Activated T-cell treated with anti-CD3 and anti-CD28 coated beads, Interleukin-2, amount 50 U/mL, for 72 hours (primary cell): ENCODE results near the gene SLTM. TPM values are rescaled to one million over a fixed set of nuclear protein-coding genes. Genes with fewer than 3 reads are reported as not detected.

ENCODE experiments used
- ATAC-seq, 2 donors: fragments of 150-1000 bp; cut with Tn5 transposase; replicated peaks in 1 of 2; 2 replicates each; pipeline ENCODE4 v1.10.0; 2021; ENCODE audit warnings: moderate library complexity in 2 of 2, mild to moderate bottlenecking in 1 of 2
- DNase-seq, 2 donors: peaks; one replicate each; pipeline ENCODE4 v3.0.0; 2021 to 2022; ENCODE audit warnings: mixed read lengths in 1 of 2
- H3K27ac Mint-ChIP-seq: one replicate; pipeline ENCODE4 v1.8.0; 2022; ENCODE audit warnings: mild to moderate bottlenecking, moderate library complexity, mixed read lengths
- H3K27me3 Mint-ChIP-seq: one replicate; pipeline ENCODE4 v1.8.0; 2022; ENCODE audit warnings: low read depth, mixed read lengths
- H3K36me3 Mint-ChIP-seq, 2 donors: one replicate each; pipeline ENCODE4 v1.8.0; 2022; ENCODE audit warnings: mixed read lengths in 2 of 2, mild to moderate bottlenecking in 1 of 2; ENCODE audit not compliant: insufficient read depth in 2 of 2
- H3K4me1 Mint-ChIP-seq: one replicate; pipeline ENCODE4 v1.8.0; 2022; ENCODE audit warnings: low read depth, mixed read lengths
- H3K4me3 Mint-ChIP-seq, 2 donors: one replicate each; pipeline ENCODE4 v1.8.0; 2022; ENCODE audit warnings: mild to moderate bottlenecking in 2 of 2, mixed read lengths in 2 of 2, moderate library complexity in 2 of 2
- H3K9me3 Mint-ChIP-seq, 2 donors: one replicate each; pipeline ENCODE4 v1.8.0; 2022; ENCODE audit warnings: mixed read lengths in 2 of 2
- total RNA-seq, 2 donors: library from RNA; stranded (reverse); gene quantifications; one replicate each; pipeline ENCODE4 v1.2.3, GENCODE V29; 2022

Gene SLTM
- 100 to 1,000 TPM; 114 to 115 TPM for total RNA-seq

- ATAC-seq (peak; percentile 94 to 95), DNase-seq (peak; percentile 92 to 93)
- peaks cover 26% of the 10 kb centered on the region for H3K4me1 Mint-ChIP-seq
Measured at GRCh38 chr15:58933281-58934113, at the start of gene SLTM. TSS of gene SLTM (minus strand) at chr15:58933679. CDS start at chr15:58933565, 114 bp downstream.

GRCh38 chr15:58983261-58983660 is 49.8 kb upstream of the SLTM start:
- DNase-seq = no peak
- H3K4me1 Mint-ChIP-seq = peaks cover 47% of the 10 kb centered on the region
- peaks cover 2 to 3% of the 10 kb centered on the region in 2 donors for H3K36me3 Mint-ChIP-seq
- H3K4me3 Mint-ChIP-seq = no peak overlapping the region
- H3K27me3 Mint-ChIP-seq = no peaks in the 10 kb centered on the region
- no peaks in the 10 kb centered on the region for H3K9me3 Mint-ChIP-seq
- H3K27ac Mint-ChIP-seq = no peak overlapping the region
- no peak for ATAC-seq

More at GRCh38 chr15:58933281-58934113, at the start of gene SLTM:
- Mint-ChIP-seq H3K27me3 (no peaks in the 10 kb centered on the region), H3K9me3 (no peaks in the 10 kb centered on the region), H3K27ac (peak within 1 kb of the TSS; percentile 100), H3K4me3 (peak within 1 kb of the TSS; percentile 96 to 98), H3K36me3 (peaks cover 0 to 14% of the 10 kb centered on the region in 2 donors)

GRCh38 chr15:58981808-58982475 is 48.5 kb upstream of the SLTM start:
- Mint-ChIP-seq H3K27ac (peak overlapping the region; percentile 79), H3K4me3 (peak overlapping the region; percentile 41 to 44), H3K4me1 (peaks cover 45% of the 10 kb centered on the region), H3K36me3 (no peaks in the 10 kb centered on the region), H3K27me3 (no peaks in the 10 kb centered on the region), H3K9me3 (no peaks in the 10 kb centered on the region)
- ATAC-seq = peak; percentile 8 to 10
- DNase-seq = no peak

DNA sequence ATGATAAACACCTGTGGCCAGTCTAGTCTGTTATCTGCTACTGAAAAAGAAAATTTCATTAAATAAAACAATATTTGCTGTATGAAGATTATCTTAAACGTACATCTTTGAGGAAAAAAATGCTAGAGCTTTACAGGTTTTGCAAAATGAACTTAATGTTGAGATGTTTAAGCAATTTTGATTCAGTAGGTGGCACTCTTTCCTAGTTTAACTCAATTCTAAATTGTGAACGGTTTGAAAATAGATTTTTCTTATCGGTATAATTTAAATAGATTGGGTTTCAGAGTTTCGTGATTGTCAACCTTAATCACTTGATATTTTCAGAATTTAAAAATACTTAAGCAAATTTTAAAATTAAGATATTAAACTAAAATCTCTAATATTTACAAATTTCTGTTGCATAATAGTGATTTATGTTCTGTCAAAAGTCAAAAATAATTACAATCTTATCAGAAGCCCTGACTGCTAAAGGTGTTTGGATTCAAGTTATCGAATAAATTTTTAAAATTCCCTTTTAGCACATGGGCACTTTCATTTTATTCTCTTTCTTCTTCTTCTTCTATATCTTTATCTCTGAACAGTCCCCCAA is 47.0 kb upstream of the SLTM start:
- Mint-ChIP-seq H3K36me3 (no peaks in the 10 kb centered on the region), H3K4me3 (peak overlapping the region in 1 of 2 donors; percentile 49), H3K27ac (peak overlapping the region; percentile 48), H3K9me3 (no peaks in the 10 kb centered on the region), H3K4me1 (peaks cover 50% of the 10 kb centered on the region), H3K27me3 (no peaks in the 10 kb centered on the region)
- ATAC-seq = no peak
- DNase-seq = no peak

DNA sequence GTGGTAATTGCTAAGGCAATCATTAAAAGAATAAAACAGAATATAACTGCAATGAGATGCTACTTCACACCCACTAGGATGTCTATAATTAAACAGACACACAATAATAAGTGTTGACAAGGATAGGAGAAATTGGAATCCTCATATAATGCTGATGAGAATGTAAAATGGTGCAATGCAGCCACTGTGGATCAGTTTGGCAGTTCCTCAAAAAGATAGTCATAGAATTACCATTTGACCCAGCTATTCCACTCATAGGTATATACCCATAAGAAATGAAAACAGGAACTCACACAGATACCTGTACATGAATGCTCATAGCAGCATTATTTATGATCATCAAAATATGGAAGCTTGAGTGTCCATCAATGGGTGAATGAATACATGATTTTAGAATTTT is 44.4 kb upstream of the SLTM start:
- Mint-ChIP-seq H3K36me3 (no peaks in the 10 kb centered on the region), H3K27me3 (no peaks in the 10 kb centered on the region), H3K4me1 (peaks cover 59% of the 10 kb centered on the region), H3K27ac (no peak overlapping the region), H3K9me3 (no peaks in the 10 kb centered on the region), H3K4me3 (no peak overlapping the region)
- no peak for DNase-seq
- no peak for ATAC-seq

DNA sequence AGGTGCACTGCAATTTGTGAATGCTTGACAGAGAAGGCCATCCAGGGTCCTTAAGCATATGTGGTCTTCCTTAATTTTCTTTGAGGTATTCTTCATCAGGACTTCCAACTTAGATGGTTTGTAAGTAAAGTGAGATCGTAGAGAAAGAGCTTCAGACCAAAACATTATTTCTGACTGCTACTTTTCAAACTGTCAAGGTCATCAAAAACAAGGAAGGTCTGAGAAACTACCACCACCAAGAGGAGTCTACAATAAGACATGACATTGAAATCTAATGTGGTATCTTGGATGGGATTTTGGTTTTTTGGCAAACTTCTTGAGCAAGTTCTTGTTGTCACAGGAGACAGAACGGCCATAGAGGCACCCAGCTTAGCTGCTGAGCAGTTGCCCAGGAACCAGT is 34.0 kb upstream of the SLTM start:
- no peak for DNase-seq
- peaks cover 14% of the 10 kb centered on the region for H3K4me1 Mint-ChIP-seq
- H3K9me3 Mint-ChIP-seq = no peaks in the 10 kb centered on the region
- H3K4me3 Mint-ChIP-seq = no peak overlapping the region
- H3K27ac Mint-ChIP-seq = no peak overlapping the region
- ATAC-seq = no peak
- H3K36me3 Mint-ChIP-seq = no peaks in the 10 kb centered on the region
- no peaks in the 10 kb centered on the region for H3K27me3 Mint-ChIP-seq

GRCh38 chr15:58966698-58967097 is 33.2 kb upstream of the SLTM start:
- peak overlapping the region; percentile 56 for H3K27ac Mint-ChIP-seq
- no peaks in the 10 kb centered on the region for H3K36me3 Mint-ChIP-seq

GRCh38 chr15:58962662-58963565 is 29.4 kb upstream of the SLTM start:
- Mint-ChIP-seq H3K4me3 (no peak overlapping the region), H3K27me3 (no peaks in the 10 kb centered on the region), H3K27ac (no peak overlapping the region), H3K9me3 (no peaks in the 10 kb centered on the region), H3K4me1 (peaks cover 14% of the 10 kb centered on the region), H3K36me3 (no peaks in the 10 kb centered on the region)
- no peak for DNase-seq
- ATAC-seq = no peak

More at GRCh38 chr15:58966698-58967097, 33.2 kb upstream of the SLTM start:
- peak overlapping the region in 1 of 2 donors; percentile 44 for H3K4me3 Mint-ChIP-seq
- DNase-seq (no peak), ATAC-seq (peak; percentile 49 to 83)
- H3K4me1 Mint-ChIP-seq = peaks cover 14% of the 10 kb centered on the region
- H3K9me3 Mint-ChIP-seq = no peaks in the 10 kb centered on the region
- H3K27me3 Mint-ChIP-seq = no peaks in the 10 kb centered on the region

DNA sequence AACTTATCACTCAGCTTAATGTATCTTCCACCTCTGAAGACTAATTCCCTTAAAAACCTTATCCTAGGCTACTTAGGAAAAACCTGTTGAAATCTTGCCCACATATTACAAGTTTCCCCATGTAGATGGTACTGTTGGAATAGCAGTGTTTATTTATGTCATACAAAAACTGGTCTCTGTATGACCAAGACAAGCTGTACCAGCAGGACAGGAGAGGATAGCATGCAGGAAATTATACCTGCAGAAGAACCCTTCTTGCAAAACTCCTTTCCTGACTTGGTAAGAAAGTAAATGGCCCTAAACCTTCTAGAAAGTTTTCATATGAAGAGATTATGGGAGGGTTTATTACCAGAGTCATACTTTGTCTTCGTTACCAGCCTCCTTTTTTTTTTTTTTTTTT is 28.7 kb upstream of the SLTM start:
- no peak for ATAC-seq
- no peaks in the 10 kb centered on the region for H3K36me3 Mint-ChIP-seq
- DNase-seq = no peak
- H3K4me1 Mint-ChIP-seq = peaks cover 13% of the 10 kb centered on the region
- H3K4me3 Mint-ChIP-seq = no peak overlapping the region
- no peaks in the 10 kb centered on the region for H3K27me3 Mint-ChIP-seq
- H3K9me3 Mint-ChIP-seq = no peaks in the 10 kb centered on the region
- H3K27ac Mint-ChIP-seq = no peak overlapping the region

DNA sequence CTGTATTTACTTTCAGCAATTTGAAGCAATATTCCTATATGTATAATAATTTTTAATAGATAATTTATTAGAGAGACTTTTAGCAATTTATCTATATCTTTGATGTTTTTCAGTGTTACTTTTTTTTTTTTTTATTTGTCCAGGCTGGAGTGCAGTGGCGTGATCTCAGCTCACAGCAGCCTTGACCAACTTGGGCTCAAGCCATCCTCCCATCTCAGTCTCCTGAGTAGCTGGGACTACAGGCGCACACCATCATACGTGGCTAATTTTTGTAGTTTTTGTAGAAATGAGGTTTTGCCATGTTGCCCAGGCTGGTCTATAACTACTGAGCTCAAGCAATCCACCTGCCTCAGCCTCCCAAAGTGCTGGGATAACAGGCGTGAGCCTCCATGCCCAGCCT is 25.3 kb upstream of the SLTM start:
- Mint-ChIP-seq H3K4me1 (peaks cover 5% of the 10 kb centered on the region), H3K27ac (no peak overlapping the region), H3K36me3 (no peaks in the 10 kb centered on the region), H3K27me3 (no peaks in the 10 kb centered on the region), H3K4me3 (no peak overlapping the region), H3K9me3 (no peaks in the 10 kb centered on the region)
- DNase-seq = no peak
- no peak for ATAC-seq

- peak; percentile 79 to 83 for ATAC-seq
- Mint-ChIP-seq H3K27me3 (no peaks in the 10 kb centered on the region), H3K4me1 (peaks cover 14% of the 10 kb centered on the region), H3K36me3 (no peaks in the 10 kb centered on the region), H3K4me3 (no peak overlapping the region), H3K27ac (no peak overlapping the region), H3K9me3 (no peaks in the 10 kb centered on the region)
- peak; percentile 63 to 68 for DNase-seq
Measured at GRCh38 chr15:58957101-58957973, 23.9 kb upstream of the SLTM start.

DNA sequence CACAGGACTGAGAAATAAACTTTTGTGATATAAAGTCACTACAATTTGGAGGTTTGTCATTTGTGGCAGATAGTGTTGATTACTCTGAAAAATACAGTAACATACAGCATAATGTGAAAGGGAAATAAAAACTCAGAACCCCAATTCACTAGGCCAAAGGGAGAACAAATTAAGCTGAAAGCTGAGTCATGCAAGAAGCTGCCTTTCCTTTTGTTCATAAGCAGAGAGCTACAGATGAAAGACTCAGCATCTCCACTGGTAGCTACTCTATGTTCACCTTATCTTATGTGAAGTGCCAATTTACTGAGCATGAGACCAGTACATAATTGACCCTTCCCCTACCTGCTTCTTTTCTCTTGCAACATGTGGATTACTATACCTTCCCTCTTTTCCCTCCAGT is 19.3 kb upstream of the SLTM start:
- ATAC-seq (peak in 1 of 2 donors; percentile 48), DNase-seq (no peak)
- Mint-ChIP-seq H3K4me3 (no peak overlapping the region), H3K27ac (peak overlapping the region; percentile 10), H3K27me3 (no peaks in the 10 kb centered on the region), H3K4me1 (peaks cover 17% of the 10 kb centered on the region), H3K36me3 (no peaks in the 10 kb centered on the region), H3K9me3 (no peaks in the 10 kb centered on the region)
